GM10266 (cell line): ENCODE results near the gene DNASE1L3.

Source experiments
- DNase-seq: peaks from one replicate; pipeline ENCODE4 v3.0.0; 2012; ENCODE audit errors: extremely low spot score
- CTCF ChIP-seq: IDR thresholded peaks from 2 replicates; pipeline ENCODE4 v1.5.1; 2012; ENCODE audit warnings: mild to moderate bottlenecking, low read depth; ENCODE audit not compliant: control insufficient read depth, insufficient read depth; ENCODE audit errors: missing control alignments

DNASE1L3 gene

GRCh38 chr3:58148049-58148448 is 62.7 kb downstream of the DNASE1L3 start:
- DNase-seq, result no peak
- TF ChIP-seq CTCF, result no peak

GRCh38 chr3:58144478-58145325 is 66.1 kb downstream of the DNASE1L3 start:
- no peak for DNase-seq
- TF ChIP-seq CTCF, result no peak

DNA sequence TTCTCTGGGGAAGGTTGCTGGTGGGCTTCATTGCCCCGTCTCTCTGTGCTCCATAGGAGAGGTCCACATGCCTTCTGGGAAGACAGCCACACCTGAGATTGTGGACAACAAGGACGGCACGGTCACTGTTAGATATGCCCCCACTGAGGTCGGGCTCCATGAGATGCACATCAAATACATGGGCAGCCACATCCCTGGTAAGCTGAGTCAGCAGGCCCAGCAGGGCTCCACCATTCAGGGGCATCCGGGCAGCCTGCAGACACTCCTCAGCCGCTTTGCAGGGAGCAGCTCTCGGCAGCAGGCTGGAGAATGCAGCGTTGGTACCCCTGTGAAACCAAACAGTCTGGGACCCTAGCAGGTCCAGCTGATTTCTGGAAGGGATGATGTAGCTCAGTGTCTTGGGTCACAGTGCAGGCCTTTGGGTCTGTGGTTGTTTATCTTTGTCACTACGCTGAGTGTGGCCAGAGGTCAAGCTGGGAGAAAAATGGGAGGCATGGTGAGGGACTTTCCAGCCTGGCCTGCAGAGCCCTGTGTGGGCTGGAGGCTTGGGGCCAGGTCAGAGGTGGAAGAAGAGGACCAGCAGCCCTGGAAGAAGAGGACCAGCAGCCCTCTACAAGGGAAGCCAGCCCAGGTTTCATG is 67.2 kb downstream of the DNASE1L3 start:
- no peak for DNase-seq
- TF ChIP-seq CTCF, result no peak
